ENCODE data around the gene ZNF385B. TPM values are rescaled to one million over a fixed set of nuclear protein-coding genes. Genes with fewer than 3 reads are reported as not detected.

Gene ZNF385B
- total and polyA plus RNA-seq, 4 donors = 13.5 to 70.8 (median 45.2) TPM

DNA sequence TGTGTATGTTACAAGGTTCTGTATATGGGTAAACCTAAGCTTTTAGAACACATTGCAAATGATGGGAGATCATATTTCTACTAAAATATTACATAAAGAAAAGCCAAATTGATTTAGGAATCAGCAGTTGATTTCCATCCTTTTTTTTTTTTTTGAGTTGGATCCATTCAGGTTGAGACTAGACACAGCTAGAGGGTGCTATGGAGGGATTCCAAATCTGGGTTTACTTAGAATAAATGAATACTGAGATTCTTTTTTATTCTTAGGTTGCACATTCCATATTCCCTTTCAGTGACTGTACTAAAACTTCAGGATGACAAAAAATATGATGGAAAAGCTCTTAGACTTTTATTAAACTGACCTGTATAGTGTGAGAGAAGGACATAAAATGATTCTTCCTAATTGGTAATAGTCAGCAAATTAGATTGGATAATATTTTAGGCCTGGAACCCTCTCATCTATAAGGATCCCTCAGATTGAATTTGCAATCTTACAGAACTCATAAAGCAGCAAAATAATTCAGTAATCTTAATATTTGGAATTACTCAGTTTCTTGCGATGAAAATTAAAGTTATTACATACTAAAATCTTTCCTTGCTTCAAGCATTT lies 413.5 kb downstream of the ZNF385B start:
- Histone ChIP-seq H3K4me1 (ENCODE audit: control insufficient read depth in 5 of 5, insufficient read depth in 5 of 5, low read length in 5 of 5) (peaks cover 0 to 4% (median 0%) of the 10 kb centered on the region in 5 donors), H3K27me3 (ENCODE audit: control insufficient read depth in 3 of 3, insufficient read depth in 3 of 3, low read length in 2 of 3) (no peaks in the 10 kb centered on the region), H3K27ac (ENCODE audit: low read depth in 1 of 2, low read length in 1 of 2) (no peak overlapping the region), H3K9ac (ENCODE audit: insufficient read depth in 1 of 2, low read length in 2 of 2) (no peak overlapping the region), H3K36me3 (ENCODE audit: control insufficient read depth in 4 of 4, insufficient read depth in 4 of 4, low read length in 4 of 4) (no peaks in the 10 kb centered on the region), H3K9me3 (ENCODE audit: control insufficient read depth in 4 of 4, insufficient read depth in 3 of 4, low read length in 3 of 4) (no peaks in the 10 kb centered on the region), H3K4me3 (no peak overlapping the region)
- TF ChIP-seq, protein P1, sequence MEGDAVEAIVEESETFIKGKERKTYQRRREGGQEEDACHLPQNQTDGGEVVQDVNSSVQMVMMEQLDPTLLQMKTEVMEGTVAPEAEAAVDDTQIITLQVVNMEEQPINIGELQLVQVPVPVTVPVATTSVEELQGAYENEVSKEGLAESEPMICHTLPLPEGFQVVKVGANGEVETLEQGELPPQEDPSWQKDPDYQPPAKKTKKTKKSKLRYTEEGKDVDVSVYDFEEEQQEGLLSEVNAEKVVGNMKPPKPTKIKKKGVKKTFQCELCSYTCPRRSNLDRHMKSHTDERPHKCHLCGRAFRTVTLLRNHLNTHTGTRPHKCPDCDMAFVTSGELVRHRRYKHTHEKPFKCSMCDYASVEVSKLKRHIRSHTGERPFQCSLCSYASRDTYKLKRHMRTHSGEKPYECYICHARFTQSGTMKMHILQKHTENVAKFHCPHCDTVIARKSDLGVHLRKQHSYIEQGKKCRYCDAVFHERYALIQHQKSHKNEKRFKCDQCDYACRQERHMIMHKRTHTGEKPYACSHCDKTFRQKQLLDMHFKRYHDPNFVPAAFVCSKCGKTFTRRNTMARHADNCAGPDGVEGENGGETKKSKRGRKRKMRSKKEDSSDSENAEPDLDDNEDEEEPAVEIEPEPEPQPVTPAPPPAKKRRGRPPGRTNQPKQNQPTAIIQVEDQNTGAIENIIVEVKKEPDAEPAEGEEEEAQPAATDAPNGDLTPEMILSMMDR (IDR thresholded peaks at IDR 0.05; ENCODE audit: control extremely low read depth, extremely low read depth) = no peak
- WGBS, 2 donors = 44 to 48% methylated on average over 1 of the region's 1 CpG
- no peak for ATAC-seq (ENCODE audit: insufficient read depth, low FRiP score)
- no peak for DNase-seq

DNA sequence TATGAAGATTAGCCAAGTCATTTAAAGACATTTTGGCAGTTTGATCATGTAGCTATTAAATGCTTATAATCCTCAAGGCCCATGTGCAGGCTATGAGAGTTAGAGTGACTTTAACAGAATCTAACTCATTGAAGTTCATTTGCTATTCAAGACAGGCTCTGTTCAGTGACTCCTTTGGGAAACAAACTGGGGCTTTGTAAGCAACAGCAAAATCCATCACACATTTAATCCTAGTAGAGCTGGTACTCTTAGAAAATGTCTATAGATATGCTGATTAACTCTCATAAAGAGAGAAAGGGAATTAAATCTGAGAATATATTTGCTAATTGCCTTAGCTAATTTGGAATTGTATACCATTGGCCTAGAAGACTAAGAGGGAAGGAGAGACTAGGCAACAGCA lies 414.0 kb downstream of the ZNF385B start:
- DNase-seq (no peak), ATAC-seq (ENCODE audit: insufficient read depth, low FRiP score) (no peak)
- Histone ChIP-seq H3K9ac (ENCODE audit: insufficient read depth in 1 of 2, low read length in 2 of 2) (no peak overlapping the region), H3K27ac (ENCODE audit: low read depth in 1 of 2, low read length in 1 of 2) (no peak overlapping the region), H3K36me3 (ENCODE audit: control insufficient read depth in 4 of 4, insufficient read depth in 4 of 4, low read length in 4 of 4) (no peaks in the 10 kb centered on the region), H3K9me3 (ENCODE audit: control insufficient read depth in 4 of 4, insufficient read depth in 3 of 4, low read length in 3 of 4) (no peaks in the 10 kb centered on the region), H3K4me1 (ENCODE audit: control insufficient read depth in 5 of 5, insufficient read depth in 5 of 5, low read length in 5 of 5) (peaks cover 0 to 4% (median 0%) of the 10 kb centered on the region in 5 donors), H3K27me3 (ENCODE audit: control insufficient read depth in 3 of 3, insufficient read depth in 3 of 3, low read length in 2 of 3) (no peaks in the 10 kb centered on the region), H3K4me3 (no peak overlapping the region)
- TF ChIP-seq, protein P1 (IDR thresholded peaks at IDR 0.05; ENCODE audit: control extremely low read depth, extremely low read depth) = no peak

DNA sequence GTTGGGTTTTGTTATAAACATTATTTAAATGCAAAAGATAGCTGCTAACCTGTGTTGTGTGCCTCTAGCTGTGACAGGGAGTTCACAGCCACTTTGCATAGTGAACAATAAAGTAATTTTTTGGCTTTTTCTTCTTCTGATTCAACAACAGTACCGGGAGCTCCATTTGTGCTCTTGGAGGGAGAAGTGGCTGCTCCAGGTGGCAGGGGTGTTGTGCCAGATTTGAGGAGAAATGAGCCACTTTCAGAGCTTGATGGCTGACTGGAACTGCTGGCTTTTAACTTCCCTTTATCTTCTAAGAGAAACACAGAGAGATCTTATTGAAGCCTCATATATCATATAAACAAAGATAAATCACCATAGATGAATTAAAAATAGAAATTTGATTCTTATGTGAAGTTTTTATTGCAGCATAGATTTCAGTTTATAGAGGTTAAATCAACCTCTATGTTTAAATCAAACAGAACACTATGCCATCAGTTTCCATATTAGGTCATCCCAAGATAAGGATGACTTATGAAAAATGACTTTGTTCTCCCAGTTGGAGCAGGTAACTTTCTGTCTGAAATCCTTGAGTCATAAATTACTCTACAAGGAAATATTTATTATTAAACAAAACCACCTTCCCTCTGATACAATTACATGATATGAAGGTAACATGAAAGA lies 414.8 kb downstream of the ZNF385B start:
- no peaks in the 10 kb centered on the region for H3K36me3 ChIP-seq (ENCODE audit: control insufficient read depth in 4 of 4, insufficient read depth in 4 of 4, low read length in 4 of 4)
- no peak for ATAC-seq (ENCODE audit: insufficient read depth, low FRiP score)

More for the DNA sequence above, 414.8 kb downstream of the ZNF385B start:
- WGBS, 2 donors = 59 to 70% methylated on average over 1 of the region's 1 CpG
- peaks cover 0 to 4% (median 0%) of the 10 kb centered on the region in 5 donors for H3K4me1 ChIP-seq (ENCODE audit: control insufficient read depth in 5 of 5, insufficient read depth in 5 of 5, low read length in 5 of 5)
- no peak for DNase-seq
- H3K9me3 ChIP-seq (ENCODE audit: control insufficient read depth in 4 of 4, insufficient read depth in 3 of 4, low read length in 3 of 4) = no peaks in the 10 kb centered on the region
- no peak overlapping the region for H3K4me3 ChIP-seq
- no peak overlapping the region for H3K27ac ChIP-seq (ENCODE audit: low read depth in 1 of 2, low read length in 1 of 2)
- H3K9ac ChIP-seq (ENCODE audit: insufficient read depth in 1 of 2, low read length in 2 of 2) = no peak overlapping the region
- TF ChIP-seq, protein P1 (IDR thresholded peaks at IDR 0.05; ENCODE audit: control extremely low read depth, extremely low read depth) = no peak
- no peaks in the 10 kb centered on the region for H3K27me3 ChIP-seq (ENCODE audit: control insufficient read depth in 3 of 3, insufficient read depth in 3 of 3, low read length in 2 of 3)

Measured in lung (tissue), 12 donors.